GM19238 (cell line): ENCODE measurements around the gene TGFBR3.

Experiments
- DNase-seq: peaks from one replicate; pipeline ENCODE4 v3.0.0; 2011; ENCODE audit warnings: low spot score; ENCODE audit not compliant: insufficient read length

TGFBR3 gene

GRCh38 chr1:91827459-91828321 is 58.3 kb downstream of the TGFBR3 start:
- no peak for DNase-seq

- no peak for DNase-seq
These were observed 58.9 kb downstream of the TGFBR3 start for GRCh38 chr1:91827087-91827458.

- no peak for DNase-seq
These were observed 59.3 kb downstream of the TGFBR3 start for GRCh38 chr1:91826649-91827048.

GRCh38 chr1:91826248-91826647 is 59.7 kb downstream of the TGFBR3 start:
- no peak for DNase-seq

GRCh38 chr1:91821126-91821868 is 64.7 kb downstream of the TGFBR3 start:
- no peak for DNase-seq

GRCh38 chr1:91819038-91819788 is 66.7 kb downstream of the TGFBR3 start:
- no peak for DNase-seq

GRCh38 chr1:91818713-91818975 is 67.3 kb downstream of the TGFBR3 start:
- no peak for DNase-seq

GRCh38 chr1:91817211-91817905 is 68.6 kb downstream of the TGFBR3 start:
- DNase-seq = no peak

GRCh38 chr1:91816031-91816430 is 69.9 kb downstream of the TGFBR3 start:
- DNase-seq = no peak

GRCh38 chr1:91814448-91814847 is 71.5 kb downstream of the TGFBR3 start:
- no peak for DNase-seq

GRCh38 chr1:91813813-91814212 is 72.1 kb downstream of the TGFBR3 start:
- no peak for DNase-seq

- no peak for DNase-seq
These were observed 74.5 kb downstream of the TGFBR3 start for GRCh38 chr1:91811363-91812025.

GRCh38 chr1:91809317-91809716 is 76.6 kb downstream of the TGFBR3 start:
- DNase-seq = no peak

- no peak for DNase-seq
These were observed 77.9 kb downstream of the TGFBR3 start for GRCh38 chr1:91807921-91808620.

GRCh38 chr1:91806769-91807700 is 78.9 kb downstream of the TGFBR3 start:
- DNase-seq = no peak

GRCh38 chr1:91806181-91806768 is 79.7 kb downstream of the TGFBR3 start:
- DNase-seq = no peak

GRCh38 chr1:91805311-91805801 is 80.6 kb downstream of the TGFBR3 start:
- no peak for DNase-seq

GRCh38 chr1:91804546-91805023 is 81.4 kb downstream of the TGFBR3 start:
- DNase-seq = no peak
